ENCODE measurements around the gene MVB12B.

MVB12B gene

GRCh38 chr9:126388964-126389708, 62.5 kb downstream of the MVB12B start:
- DNase-seq, result no peak

GRCh38 chr9:126389992-126390391, 63.4 kb downstream of the MVB12B start:
- no peak for DNase-seq

GRCh38 chr9:126390923-126391322, 64.3 kb downstream of the MVB12B start:
- no peak for DNase-seq

GRCh38 chr9:126391713-126392661, 65.4 kb downstream of the MVB12B start:
- DNase-seq, result no peak

- DNase-seq, result no peak
These were observed 66.2 kb downstream of the MVB12B start for GRCh38 chr9:126392662-126393371.

- no peak for DNase-seq
These were observed 67.2 kb downstream of the MVB12B start for GRCh38 chr9:126393876-126394275.

GRCh38 chr9:126394802-126395201, 68.2 kb downstream of the MVB12B start:
- DNase-seq, result no peak

GRCh38 chr9:126395439-126396212, 69.0 kb downstream of the MVB12B start:
- DNase-seq, result no peak

- peak; percentile 69 for DNase-seq
These were observed 70.4 kb downstream of the MVB12B start for GRCh38 chr9:126397056-126397455.

- peak; percentile 78 for DNase-seq
These were observed 71.9 kb downstream of the MVB12B start for GRCh38 chr9:126398403-126399058.

GRCh38 chr9:126399251-126399650, 72.6 kb downstream of the MVB12B start:
- DNase-seq, result no peak

GRCh38 chr9:126399789-126400188, 73.2 kb downstream of the MVB12B start:
- DNase-seq, result no peak

GRCh38 chr9:126400571-126400970, 73.9 kb downstream of the MVB12B start:
- DNase-seq, result no peak

GRCh38 chr9:126401107-126401506, 74.5 kb downstream of the MVB12B start:
- DNase-seq, result no peak

- DNase-seq, result no peak
These were observed 75.0 kb downstream of the MVB12B start for GRCh38 chr9:126401581-126401980.

- DNase-seq, result no peak
These were observed 76.8 kb downstream of the MVB12B start for GRCh38 chr9:126403397-126403796.

- no peak for DNase-seq
These were observed 77.8 kb downstream of the MVB12B start for GRCh38 chr9:126404459-126404858.

- no peak for DNase-seq
These were observed 79.5 kb downstream of the MVB12B start for GRCh38 chr9:126406075-126406667.

- no peak for DNase-seq
These were observed 80.7 kb downstream of the MVB12B start for GRCh38 chr9:126407114-126407870.

- no peak for DNase-seq
These were observed 81.4 kb downstream of the MVB12B start for GRCh38 chr9:126408004-126408403.

- DNase-seq, result no peak
These were observed 83.6 kb downstream of the MVB12B start for GRCh38 chr9:126410229-126410628.

All from CD4-positive, alpha-beta T cell treated with Interleukin-12 subunit alpha and Interleukin-12 subunit beta, for 1 hour (primary cell).